CD4-positive, alpha-beta T cell treated with Interleukin-1 beta for 1 hour (primary cell): Measurements from ENCODE around the gene XPNPEP1.
A peak's percentile ranks its signal among the peaks of the same experiment; 100 is the strongest.

Experiments used
- DNase-seq, 2 donors: peaks; one replicate each; pipeline ENCODE4 v3.0.0-alpha.2; 2020 to 2022

Gene XPNPEP1

DNA sequence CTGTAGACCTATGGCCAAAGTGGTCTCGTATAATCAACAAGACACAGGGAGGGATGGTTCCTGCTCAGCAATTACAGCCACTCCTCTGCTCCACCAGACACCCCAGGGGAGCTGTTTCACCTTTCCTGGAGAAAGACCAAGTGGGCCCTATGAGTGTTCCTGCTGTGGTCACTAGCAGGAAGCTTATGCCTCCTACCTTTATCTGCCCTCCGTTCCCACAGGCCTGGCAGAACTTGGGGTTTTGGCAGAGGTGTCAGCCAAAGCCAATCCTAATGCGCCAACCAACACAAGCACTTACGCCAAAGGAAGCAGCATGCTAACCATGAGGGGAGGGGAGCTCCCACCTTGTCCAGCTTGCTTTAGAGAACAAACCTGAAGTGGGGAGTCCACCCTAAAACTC, 31.2 kb downstream of the XPNPEP1 start:
- DNase-seq, result no peak

DNA sequence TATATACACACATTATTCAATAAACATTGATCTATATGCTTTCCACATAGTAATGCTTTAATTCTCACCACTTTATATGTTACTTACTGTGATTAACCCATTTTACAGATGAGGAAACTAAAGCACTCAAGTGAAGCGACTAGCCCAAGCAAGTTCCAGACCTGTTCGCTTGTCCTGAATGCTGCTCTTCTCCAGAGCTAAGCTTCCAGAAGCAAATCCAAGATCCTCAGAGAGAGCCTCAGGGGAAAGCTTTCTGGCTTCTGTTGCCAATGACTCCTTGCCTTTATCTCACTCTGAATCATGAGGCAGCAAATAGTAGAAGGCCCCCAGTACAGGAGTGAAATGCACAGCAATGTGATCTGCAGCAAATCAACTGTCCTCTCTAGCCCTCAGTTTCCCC, 32.2 kb downstream of the XPNPEP1 start:
- DNase-seq, result no peak

DNA sequence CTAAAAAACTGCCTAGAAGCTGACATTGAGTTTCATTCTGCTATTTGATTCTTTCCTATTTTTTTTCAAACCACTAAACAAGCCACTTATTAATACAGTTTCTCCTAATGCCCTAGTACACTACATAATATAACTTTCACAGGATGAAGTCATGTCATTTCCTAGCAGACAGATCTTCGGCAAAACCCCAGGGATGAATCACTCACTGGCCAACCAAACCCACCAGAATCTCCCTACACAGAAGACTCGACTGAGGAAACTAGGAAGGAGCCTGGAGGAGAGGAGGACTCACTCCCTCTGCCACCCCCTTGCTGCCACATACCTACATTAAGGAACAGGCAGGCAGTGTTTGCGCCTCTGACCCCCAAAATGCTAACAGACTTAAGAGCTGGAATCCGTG, 33.4 kb downstream of the XPNPEP1 start:
- DNase-seq, result no peak

DNA sequence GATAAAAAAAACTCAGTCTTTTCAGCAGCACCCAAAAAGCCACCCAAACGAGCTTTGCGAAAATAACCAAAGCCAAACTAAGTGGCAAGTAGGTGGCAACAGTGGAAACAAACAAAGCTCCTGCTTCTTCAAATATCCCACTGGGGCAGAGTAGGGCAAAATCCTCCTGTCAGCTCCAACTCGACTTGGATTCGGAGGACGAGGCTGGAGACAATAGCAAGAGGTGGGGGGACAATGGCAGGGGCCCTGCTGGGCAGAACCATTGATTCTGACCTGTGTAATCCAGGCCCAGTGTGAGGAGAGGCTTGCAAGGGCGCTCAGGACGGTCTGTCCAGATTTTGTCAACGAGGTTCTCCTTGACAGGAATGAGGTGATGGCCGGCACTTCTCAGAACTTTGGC, 35.5 kb downstream of the XPNPEP1 start:
- DNase-seq, result no peak

DNA sequence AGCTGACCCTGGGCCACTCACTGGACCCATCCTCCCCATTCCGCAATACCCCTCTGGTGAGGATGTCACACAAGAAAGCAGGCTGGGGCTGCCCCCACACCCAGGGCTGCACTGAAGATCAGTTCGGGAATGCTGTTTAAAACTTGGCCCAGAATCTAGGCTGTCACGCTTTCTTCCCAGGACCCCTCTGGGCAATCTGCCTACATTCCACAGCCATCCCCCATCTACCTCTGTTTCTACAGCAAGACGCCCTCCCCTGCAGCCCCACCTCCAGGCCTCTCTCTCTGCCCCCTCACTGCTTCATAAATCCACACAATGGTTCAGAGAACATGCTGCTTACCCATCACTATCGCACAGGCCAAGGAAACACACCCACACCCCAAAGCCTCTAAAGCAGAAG, 36.1 kb downstream of the XPNPEP1 start:
- no peak for DNase-seq

DNA sequence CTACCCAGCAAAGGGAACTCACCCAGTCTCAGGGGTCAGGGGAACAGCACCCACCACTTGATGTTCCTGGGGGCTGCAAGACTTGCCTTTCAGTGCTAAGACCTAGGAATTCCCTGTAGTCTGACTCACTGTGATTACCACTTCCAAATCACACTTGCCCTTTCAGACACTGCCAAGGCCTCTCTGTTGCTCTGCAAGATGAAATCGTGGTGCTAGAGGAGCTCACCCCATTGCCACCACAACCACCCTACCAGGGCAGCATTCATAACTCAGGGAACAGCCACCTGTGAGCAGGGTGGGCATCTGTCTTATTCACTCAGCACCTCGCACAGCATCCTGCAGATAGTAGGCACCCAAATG, 36.5 kb downstream of the XPNPEP1 start:
- no peak for DNase-seq

DNA sequence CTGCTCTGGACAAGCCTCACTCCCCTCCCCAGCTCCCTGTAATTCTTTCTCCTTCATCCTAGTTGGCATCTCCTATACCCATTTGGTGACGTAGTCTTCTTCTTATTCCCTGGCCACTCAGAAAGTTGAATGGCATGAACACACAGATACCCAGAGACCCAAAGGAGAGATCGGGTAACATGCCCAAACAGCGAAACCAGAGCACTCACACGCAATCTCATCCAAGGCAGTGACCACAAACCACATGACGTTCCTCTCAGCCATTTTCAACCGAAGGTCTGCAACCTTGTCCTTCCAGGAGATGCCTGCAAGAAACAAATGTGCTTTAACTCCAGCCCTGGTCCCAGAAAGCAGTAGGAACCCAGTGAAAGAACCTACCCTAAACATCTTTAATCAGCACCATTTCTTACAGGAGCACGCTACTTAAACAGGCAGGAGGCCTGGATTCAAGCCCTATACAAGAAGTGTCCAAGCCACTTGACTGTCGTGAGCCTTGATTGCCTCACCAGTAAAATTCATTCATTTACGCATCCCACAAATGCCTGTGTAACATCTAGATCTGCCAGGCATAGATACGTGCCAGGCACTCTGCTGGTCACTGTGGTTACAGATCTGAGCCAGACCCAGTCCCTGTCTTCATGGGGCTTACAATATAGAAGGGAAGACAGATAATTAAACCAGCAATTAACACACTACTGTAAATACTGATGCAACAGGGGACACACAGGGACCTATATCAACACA, 37.1 kb downstream of the XPNPEP1 start:
- DNase-seq, result no peak

DNA sequence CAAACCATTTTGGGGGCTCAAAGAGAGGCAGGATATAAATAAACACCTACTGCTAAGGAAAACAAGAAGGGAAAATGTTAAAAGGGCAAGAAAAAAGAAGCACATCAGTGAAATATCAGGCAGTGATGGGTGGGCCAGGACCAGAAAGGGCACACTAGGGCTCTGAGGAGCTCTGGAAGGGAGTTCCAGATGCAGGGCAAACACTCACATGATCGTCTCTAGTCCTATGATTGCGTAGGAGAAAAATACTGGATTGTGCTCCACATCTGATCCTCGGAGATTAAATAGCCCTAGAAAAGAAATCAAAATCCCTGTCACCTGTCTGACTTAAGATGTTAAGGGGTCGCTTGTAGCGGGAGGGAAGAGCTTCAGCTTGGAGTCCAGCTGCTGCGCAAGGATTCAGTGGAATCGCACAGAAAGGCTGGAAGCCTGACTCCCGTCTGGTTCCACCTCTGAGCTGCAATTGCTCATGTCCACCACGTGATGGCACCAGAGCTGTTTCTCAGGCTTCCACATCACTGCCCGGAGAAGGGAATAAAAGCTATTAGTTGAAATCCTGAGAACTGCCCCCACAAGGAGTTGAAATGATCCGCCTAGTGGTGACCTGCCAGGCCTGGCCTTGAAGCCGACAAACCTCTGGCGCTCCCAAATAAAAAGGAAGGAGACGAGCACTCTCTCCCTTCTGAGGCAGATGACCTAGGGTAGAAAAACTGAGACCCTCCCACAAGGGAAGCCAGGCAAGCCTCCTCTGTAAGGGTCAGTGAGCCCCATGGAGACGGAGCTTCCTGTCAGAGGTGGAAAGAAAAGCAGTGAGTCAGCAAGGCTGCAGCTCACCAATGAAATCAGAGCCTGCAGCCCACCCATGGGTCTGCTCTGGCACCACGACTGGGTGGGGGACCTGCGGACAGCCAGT, 39.2 kb downstream of the XPNPEP1 start:
- peak; percentile 66 to 72 for DNase-seq

DNA sequence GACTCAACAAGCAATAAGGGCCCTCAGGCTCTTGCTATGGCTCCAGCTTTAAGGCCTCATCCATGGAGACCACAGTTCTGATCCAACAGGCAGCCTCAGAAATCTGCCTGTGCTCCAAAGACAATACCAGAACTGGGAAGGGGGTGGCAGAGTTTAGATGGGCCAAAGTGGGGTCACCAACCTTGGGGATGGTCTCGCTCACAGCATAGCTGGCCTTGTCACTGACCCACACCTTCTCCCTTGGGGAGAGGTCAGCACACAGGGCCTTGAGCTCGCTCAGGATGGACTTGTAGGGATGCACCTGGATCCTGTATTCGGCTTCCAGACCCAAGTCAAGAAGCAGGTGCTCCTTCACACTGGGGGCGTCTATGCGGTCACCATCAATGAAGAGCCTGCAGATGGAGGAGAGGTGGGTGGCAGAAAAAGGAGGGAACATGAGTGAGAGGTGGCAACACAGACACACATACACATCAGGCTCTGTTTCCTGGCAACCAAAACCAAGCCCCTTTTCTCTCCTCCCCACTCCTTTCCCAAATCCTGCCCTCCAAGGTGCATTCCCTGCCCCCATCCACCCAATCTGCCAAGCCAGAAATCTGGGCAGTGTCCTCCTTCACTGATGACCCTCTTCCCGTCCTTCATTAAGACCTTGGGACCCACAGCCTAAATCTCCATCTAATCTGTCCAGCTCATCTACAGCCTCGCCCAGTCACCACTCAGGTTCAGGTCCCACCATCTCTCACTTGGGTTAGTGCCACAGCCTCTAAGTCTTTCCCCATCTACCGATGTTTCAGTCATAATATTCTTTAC, 40.9 kb downstream of the XPNPEP1 start:
- DNase-seq, result no peak

DNA sequence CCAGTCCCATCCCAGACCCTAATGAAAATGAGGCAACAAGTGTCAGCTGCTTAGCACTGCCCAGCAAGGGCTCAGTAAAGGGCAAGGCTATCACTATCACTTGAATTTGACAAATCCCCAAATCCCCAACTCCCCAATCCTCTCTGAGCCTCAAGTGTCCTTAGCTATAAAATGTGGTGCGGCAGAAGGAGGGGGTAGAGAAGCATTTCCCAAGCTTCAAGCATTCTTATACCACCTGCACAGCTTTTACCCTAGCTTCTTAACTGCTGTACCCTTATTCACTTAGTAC, 41.6 kb downstream of the XPNPEP1 start:
- no peak for DNase-seq

DNA sequence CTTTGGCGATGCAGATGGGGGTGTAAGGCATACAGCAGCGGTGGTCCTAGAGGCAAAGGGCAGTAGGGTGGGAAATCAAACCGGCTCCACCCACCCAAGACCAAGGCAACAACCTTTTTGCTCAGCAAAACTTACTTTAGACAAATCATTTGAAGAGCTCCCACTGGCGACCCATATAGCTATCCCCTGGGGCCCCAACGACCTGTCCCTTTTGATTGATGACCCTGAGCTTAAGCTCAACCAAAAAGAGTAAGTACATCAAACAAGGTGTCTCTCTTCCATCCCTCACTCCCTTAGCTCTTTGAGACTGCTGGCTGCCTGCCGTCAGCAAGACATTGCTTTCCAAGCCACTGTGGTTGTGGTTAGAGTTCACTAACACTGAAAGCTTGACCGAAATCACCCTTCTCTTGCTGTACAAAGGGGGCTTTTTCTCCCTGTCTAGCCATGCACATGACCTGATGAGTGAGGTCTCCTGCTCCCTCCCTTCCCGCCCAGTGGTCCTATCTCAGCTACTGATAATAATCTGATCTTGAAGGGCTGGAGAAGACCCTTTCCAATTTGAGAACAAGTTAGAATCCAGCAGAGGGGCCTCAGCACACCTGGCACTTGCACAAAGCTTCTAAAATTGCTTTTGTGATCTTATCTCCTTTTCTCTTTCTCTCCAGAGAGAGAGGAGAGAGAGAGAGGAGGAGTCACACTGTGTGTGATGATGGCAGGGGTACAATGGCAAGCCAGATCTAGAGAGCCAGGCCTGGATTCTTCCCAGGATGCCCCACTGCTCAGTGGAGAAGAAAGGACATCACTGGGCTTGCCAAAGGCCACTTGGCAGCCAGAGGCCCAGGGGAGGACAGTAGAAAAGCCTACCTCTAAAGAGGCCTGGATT, 42.2 kb downstream of the XPNPEP1 start:
- DNase-seq, result no peak

DNA sequence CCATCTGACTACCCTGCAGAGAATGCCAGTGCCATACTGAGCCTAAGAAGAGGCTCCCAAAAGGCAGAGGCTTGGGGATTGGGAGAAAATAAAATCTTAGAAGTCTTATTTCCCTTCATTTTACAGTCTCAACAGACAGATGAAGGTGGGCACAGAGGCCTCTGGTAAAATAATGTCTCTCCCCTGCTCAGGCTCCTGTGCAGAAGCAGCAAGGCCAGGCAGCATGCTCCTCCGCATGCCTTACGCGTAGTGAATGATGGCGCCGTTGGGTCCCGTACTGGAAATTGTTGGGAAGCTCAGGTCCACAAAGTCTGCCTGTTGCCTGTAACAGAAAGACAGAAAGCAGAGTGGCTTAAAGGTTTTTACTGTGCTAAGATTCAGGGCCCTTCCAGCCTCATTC, 45.8 kb downstream of the XPNPEP1 start:
- no peak for DNase-seq

DNA sequence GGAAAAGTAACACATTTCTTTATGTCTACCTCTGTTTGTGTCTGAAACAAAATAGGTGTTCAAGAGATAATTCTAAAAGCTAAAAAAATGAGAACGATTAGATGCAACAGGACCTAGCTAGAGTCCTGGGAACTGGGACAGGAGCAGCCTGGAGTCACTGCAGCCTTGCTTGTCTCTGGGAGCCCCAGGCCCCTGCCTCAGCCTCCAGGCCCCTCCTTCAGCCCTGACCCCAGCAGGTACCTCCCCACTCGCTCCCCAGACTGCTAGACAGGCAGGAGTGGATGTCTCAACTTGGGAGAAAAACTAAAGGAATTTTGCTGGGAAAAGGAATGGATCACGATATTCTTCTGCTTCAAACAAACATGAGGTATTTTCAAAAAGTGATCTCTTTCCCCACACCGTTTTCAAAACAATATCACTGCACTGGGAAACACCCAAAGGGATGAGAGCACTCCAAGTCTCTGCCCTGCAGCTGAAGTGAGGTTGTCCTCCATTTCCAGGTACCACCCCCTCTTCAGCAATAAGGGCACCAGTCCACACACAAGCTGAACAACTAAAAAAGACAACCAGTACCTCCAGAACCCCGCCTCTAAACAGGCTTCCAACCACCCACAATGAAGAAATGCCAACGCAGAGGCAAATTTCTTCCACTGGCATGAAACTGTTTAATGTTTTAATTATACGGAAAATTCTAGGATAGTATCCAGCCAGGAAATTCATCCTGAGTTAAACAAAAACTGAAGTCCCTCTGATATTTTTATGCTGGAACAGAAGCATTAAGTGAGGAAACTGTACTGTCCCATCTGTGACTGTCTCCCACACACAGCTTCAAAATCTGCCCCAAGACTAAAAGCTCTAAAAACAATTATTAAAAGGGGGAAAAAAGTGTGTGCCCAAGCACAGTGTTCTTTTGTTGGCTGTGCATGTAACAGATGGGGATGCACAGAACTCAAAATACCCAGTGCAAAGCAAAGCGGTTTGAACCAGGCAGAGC, 47.2 kb downstream of the XPNPEP1 start:
- no peak for DNase-seq

DNA sequence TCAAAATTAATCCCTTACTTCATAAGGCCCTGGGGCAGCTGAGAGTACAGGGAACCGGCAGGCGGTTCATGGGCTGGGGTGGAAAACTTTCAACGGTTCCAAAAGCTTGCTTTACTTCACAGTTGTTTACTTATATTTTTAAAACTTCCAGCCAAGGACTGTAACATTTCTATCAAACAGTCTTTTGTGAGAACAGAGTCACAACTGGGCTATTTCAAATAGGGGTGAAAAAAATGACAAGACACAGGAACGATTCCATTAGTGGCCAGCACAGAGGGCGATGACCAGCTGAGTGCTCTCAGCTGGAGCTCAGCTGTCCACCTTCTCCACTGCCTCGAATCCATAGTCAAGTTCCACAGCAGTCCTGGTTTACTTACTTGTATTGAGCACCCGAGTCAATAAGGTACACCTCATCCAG, 48.2 kb downstream of the XPNPEP1 start:
- DNase-seq, result no peak

DNA sequence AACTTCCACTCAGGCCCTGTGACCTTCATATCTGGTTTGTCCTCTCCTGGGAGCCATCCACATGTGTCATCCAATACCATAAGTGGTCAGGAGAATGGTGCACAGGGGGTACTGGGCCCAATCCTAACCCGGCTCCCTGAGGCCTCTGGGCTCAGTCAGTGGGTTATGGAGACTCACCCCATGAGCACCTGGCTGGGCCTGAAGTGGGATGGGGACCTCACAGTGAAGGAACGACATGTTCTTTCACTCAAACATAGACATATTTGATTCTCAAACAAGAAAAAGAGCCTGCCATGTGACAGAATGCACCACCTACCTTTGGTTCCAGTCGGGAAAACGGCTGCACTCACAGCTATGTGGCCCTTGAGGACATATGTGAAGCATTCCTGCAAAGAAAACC, 51.8 kb downstream of the XPNPEP1 start:
- DNase-seq, result no peak

DNA sequence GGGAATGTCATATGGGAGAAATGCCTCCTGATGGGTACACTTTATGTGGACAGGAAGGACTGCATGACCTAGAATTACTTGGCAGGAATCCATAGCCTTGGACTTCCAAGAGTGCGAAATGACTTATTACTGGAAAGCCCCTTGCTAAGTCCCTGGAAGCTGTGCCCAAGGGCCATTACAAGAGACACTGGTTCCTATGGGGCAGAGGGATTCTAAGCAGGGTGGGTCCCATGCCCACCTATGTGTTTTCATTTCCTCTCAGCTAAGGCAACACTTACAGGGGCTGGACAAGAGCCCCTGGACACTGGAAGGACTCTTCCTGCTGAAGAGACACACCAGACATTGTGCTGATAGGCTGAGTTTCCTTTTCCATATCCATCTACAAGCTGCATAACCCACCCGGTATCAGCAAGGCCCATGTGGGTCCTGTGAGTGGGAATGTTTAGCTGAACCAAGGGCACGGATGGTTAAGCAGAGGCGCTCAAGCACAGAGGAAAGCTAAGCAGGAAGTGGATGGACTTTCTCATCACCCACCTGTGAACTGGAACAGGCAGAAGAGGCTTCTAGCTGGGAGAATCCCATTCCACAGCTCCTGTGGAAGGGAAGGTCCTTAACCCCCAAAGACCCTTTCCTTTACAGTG, 56.2 kb downstream of the XPNPEP1 start:
- no peak for DNase-seq

DNA sequence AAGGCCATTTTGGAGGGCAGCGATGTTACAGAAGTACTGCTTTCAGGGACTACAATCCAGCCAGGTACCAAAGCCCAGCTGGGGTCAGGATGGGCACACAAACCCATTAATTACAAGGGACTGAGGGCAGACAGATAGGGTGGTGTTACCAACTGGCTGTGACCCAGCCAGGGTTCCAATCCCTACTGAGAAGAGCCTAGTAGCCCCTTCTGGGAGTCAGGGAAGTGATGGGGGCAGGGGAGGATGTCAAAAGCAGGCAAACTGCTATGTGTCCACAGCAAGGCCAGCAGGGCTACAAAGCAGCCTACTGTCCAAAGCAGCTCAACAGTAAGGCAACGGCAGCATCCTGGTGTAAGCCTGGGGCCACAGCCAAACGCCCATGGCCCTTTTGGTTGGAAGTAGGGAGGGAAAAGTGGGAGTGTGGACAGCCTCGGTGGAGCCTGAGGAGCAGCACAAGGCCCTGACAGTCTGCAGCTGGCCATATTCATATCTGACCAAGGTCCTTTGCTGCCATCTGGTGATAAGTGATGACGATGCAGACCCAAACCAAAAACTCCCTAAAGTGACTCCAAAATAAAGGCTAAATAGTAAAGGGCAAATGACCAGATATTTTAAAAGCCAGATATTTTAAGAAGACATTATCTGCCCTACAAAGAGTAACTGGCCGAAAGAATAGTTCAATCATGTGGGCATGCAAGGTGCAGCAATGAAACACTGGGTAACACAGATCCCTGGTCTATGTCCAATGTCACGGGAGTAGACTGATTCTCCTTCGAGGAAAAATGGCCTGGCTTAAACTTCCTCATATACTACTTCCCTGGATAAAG, 56.9 kb downstream of the XPNPEP1 start:
- DNase-seq, result no peak

DNA sequence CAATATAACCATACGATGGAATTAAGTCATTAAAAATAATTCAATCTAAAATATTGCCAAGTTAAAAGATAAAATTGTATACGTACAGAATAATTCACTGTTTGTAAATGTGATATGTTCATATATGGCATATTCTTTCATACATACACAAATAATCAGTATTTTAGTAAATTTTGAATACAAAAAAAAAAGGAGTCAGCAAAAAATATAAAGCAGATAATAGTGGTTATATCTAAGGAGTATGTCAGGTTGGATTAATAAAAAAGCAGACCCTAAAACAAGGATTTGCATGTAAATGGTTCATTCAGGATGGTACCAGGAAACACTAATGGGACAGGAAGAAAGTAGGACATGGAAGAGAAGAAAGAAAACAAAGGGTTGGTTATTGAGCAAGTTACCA, 59.5 kb downstream of the XPNPEP1 start:
- no peak for DNase-seq

DNA sequence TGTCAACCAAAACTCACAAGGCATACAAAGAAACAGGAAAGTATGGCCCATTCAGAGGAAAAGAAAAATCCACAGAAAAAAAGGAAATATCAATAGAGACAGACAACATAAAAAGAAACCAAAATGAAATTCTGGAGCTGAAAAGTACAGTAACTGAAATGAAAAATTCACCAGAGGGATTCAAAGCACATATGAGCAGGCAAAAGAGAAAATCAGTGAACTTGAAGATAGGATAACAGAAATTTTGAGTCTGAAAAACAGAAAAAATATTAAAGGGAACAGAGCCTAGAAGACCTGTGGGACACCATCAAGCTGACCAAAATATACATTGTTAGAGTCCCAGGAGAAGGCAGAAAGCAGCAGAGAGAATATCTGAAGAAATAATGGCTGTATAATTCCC, 60.6 kb downstream of the XPNPEP1 start:
- no peak for DNase-seq

DNA sequence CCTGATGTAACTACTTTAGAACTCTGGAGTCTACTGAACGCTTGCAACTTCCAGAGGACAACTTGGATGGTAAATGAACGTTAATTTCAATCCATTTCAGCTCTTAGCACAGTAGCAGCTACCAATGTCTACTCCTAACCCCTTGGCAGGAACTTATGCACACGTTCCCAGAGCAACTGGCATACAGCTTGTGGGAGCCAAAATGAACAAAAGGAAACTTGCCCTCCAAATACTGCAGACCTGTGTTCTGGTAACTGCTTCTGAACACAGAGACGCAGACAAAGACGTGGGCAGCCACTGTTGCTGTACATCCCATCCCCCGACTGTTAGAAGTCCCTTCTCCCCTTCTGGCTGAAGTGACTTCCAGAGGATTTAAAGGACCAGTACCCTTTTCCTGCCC, 61.3 kb downstream of the XPNPEP1 start:
- no peak for DNase-seq
